D341Med (cell line): ENCODE measurements around the gene PPP1R9B.

Experiments
- DNase-seq: peaks from one replicate; pipeline ENCODE4 v3.0.0; 2012; ENCODE audit warnings: low spot score

PPP1R9B gene

DNA sequence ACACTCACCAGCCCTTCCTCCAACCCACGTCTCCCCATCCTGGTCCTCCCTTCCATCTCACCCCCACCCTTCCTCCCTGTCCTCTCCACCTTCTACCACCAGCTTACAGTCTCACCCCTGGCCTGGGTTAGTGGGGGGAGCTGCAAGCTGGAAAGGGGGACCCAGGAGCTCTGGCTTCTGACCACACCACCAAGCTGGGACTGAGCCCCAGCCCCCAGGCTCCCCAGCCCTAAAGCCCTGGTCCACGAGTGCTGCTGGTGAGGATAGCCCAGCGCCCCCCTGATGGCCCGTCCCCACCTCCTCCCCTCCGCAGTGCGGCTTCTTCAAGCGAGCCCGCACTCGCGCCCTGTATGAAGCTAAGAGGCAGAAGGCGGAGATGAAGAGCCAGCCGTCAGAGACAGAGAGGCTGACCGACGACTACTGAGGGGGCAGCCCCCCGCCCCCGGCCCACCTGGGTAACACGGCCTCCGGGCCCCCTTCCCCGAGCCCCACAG is 62.5 kb downstream of the PPP1R9B start:
- no peak for DNase-seq

DNA sequence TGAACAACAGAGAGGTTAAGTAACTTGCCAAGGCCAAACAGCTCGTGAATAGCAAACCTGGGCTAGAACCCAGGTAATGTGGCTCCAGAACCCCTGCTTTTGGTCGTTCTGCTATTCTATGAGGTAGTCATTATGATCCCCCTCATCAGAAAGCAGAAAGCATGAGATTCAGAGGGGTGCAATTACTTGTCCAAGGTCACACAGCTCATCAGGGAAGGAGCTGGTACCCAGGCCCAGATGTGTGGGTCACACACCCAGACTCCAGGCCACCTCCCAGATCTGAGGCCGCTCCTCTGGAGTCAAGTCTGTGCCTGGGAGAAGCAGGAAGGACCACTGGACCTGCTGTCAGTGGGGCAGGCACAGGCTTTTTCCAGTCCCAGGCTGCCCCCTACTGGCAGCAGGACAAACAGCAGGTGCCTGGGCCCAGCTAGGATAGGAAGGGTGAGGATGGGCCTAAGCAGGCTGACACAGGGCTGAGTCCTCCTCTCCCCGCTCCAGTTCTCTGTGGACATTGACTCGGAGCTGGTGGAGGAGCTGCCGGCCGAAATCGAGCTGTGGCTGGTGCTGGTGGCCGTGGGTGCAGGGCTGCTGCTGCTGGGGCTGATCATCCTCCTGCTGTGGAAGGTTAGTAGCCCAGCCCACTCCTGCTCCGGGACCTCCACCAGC is 63.1 kb downstream of the PPP1R9B start:
- peak; percentile 92 for DNase-seq
